C1 segment of cervical spinal cord (tissue), 14 donors: Measurements from ENCODE around the gene SIL1.
"Not testable (repeated sequence)": the region's sequence is repeated elsewhere in the genome, so short reads cannot be mapped to it uniquely, and the experiment has no call there.

Source experiments
- DNase-seq, 14 donors: peaks; one replicate each; lab custom pipeline; 2025; lab: John Stamatoyannopoulos, UW

SIL1 gene

DNA sequence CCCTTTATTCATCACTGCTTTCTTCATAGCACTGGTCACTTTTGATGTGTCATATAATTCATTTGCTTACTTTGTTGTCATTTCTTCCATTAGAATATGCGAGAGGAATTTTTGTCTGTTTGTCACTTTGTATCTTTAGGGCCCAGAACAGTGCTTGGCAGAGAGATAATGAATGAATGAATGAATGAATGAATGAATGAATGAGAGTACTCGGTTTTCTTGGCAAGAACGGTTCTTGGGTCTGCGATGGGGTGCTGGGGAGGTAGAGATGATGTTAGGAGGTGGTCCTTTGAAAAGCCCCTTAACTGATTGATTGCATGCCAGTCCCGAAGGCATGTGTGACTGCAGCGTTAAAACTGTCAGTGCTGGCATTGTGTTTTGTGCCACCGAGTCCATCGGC, 270.6 kb downstream of the SIL1 start:
- DNase-seq: no peak

DNA sequence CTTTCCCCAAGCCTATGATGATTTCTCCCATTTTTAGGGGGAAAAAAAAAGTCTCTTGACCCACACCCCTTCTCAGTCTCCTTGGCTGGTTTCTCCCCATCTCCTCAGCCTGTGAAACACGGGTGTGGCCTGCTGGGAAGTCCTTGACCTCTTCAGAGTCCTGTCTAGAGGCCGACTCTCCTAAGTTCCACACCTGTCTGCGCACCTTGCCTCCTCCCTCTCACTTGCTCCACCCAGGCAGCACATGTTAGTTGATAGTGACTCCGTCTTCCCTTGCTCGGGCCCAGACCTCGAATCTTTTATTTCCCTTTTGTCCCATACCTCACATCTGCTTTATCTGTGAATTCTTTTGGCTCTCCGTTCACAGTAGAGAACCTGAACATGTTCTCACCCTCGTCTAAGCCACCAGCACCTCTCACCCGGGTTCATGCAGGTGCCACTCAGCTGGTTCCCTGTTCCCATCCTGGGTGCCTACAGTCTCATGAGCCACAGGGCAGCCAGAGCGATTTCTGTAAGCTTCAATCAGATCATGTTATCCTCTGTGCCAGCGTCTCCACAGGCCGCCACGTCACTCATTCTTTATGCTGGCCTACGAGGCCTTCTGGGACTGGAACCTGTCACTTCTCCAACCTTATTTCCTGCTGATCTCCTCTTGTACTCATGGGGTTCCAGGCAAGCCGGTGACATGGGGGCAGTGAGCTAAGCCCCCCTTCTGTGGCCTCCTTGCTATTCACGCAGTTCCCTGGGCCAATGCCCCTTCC, 271.3 kb downstream of the SIL1 start:
- DNase-seq: no peak

DNA sequence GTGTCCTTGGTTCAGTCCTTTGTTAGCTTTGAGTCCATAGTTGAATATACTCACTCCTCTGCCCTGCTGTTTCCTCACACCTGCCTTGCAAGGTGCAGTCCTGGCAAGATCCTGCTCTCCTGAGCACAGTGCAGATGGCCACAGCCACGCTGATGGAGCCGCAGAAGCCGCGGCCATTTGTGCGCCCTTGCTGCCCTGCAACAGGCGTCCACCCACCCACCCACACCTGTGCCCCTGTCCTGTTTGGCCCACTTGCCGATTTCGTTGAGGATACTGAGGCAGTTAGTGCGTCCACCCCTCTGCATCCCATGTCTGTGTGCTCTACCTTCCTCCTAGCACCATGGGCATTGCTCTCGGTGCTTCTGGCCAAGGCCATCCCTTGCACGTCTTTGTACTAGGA, 271.9 kb downstream of the SIL1 start:
- no peak for DNase-seq

DNA sequence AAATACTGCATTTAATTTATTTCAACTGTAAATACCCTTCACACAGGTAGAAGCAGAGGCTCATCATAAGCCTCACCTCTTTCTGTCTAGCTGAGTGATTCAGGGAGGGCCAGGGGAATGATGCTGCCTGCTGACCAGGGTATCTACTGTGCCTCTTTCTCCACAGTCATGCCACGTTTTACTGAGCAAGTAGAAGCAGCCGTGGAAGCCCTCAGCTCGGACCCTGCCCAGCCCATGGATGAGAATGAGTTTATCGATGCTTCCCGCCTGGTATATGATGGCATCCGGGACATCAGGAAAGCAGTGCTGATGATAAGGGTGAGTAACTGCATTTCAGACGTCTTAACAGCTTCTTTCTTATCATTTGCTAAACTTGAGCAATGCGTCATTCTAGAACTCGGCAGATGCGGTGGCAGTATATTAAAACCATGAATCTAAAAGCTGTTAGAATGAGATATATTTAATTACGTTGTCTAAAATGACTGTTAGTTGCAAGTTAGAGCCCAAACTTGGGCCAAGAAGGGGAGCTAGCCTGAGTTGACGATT, 273.0 kb downstream of the SIL1 start:
- no peak for DNase-seq

DNA sequence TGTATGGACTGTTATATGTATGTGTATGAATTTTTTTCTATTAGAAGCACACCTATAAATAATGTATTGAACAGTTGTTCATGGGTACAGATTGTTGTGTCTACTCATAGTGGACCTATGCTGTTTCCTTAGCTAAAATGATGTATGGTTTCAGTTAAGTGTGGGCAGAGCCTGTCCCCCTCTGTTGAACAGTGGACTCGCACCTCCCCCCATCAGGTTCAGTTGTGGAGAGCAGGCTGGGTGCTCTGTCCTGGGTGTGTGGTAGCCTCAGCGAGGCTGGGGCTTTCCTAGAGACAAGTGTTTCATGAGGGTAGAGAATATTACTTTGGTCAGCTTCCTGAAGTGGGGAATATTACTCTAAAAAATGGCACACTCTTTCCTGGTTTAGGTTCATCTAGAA, 275.7 kb downstream of the SIL1 start:
- DNase-seq: no peak

DNA sequence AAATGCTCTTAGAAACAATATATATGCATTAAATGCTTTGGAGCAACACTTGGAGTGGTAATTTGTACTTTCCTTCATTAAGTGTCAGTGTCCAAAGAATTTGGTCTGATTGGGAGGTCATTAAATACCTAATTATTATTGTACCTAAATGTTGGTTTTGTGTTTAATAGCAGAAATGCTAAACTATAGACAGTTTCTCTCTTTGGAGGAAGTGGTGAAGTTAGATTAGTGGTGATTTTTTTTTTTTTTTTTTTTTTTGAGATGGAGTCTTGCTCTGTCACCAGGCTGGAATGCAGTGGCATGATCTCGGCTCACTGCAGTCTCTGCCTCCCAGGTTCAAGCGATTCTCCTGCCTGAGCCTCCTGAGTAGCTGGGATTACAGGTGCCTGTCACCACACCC, 276.8 kb downstream of the SIL1 start:
- DNase-seq: not testable (repeated sequence)

DNA sequence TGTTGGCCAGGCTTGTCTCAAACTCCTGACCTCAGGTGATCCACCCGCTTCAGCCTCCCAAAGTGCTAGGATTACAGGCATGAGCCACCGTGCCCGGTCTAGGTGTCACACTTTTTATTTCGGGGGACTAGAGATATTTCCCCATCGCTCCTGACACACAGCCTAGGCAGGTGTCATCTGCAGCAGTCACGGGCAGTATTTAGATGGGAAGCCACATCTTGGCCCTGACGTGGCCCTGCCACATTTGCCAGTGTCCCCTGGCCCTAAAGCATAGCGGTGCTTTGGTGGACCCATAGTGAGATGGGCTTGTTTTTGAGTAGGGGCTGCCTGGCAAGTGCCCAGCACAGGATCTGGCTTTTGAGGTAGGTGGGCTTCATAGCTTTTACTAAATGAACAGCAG, 278.0 kb downstream of the SIL1 start:
- DNase-seq: no peak

DNA sequence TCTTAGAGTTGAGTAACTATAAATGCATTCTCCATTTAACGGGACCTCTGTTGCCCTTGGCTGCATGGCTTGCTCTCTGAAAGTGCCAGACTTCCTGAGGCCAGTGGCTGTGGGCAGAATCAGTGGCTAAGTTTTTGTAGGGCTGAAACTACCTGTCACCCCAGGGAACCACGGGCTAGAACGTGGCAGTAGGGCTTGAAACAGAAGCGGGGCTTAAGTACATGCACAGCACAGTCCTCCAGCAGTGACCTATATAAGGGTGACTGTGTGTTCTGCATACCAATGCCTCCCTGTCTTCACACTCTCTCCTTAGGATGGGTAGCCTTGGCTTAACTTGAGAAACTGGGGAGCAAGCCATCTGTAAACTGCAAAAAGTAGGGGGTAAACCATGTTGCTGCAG, 279.5 kb downstream of the SIL1 start:
- DNase-seq: peak in 1 of 14 donors; percentile 12

DNA sequence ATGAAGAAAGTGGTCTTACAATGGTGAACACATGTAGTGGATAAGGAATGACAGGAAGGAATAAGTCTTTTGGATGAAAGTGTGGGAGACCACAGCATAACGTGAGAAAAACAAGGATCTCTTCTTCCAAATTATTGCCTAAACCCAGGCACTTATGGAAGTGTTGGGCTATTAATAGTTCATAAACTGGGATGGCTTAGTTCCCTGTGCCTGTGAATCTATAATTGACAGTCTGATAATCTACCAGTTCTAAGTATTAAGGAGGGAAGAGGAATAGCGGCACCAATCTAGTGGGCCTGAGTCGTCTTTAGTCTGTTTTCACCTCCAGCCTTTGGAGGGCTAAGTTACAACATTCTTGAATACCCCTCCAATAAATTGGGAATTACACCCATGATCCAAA, 283.8 kb downstream of the SIL1 start:
- DNase-seq: no peak

DNA sequence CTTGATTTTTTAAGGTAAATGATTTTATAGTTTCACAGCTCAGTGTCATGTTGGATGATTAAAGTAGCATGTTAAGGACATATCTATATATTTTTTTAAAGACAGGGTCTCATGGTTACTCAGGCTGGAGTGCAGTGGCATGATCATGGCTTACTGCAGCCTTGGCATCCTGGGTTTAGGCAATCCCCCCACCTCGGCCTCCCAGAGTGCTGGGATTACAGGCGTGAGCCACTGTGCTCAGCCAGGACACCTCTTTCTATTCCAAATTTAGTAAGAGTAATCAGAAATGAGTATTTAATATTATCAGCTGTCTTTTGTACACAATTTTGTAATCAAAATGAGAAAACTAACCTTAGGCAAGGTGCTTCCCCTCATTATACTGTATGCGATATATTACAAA, 284.4 kb downstream of the SIL1 start:
- no peak for DNase-seq

DNA sequence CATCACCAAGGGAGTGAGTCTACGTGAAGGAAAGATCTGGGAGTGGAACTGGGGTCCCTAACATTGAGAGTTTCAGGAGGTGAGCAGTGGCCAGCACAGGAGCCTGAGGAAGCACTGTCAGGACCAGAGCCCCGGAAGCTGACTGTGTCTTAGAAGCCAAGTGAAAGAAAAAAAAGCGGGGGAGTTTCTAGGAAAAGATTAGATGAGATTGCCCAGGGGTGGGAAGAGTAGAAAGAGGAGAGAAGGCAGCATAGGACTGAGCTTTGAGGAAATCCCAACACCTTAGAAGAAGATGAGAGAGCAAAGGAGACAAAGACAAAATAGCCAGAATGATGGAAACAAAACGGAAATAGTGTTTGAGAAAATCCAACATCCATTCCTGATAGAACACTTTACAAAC, 286.1 kb downstream of the SIL1 start:
- DNase-seq: no peak

DNA sequence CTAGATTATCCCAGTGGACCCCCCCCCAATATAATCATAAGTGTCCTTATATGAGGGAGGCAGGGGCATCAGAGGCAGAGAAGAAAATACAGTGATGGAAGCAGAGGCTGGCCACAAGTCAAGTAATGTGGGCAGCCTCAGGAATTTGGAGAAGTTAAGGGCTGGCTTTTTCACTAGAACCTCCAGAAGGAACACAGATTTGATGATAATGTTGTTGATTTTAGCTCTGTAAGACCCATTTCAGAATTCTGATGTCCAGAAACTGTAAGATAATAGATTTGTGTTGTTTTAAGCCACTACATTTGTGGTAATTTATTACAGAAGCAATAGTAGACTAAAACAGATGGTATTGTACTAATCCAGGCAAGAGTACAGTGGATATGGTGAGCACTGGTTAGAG, 286.7 kb downstream of the SIL1 start:
- DNase-seq: no peak

DNA sequence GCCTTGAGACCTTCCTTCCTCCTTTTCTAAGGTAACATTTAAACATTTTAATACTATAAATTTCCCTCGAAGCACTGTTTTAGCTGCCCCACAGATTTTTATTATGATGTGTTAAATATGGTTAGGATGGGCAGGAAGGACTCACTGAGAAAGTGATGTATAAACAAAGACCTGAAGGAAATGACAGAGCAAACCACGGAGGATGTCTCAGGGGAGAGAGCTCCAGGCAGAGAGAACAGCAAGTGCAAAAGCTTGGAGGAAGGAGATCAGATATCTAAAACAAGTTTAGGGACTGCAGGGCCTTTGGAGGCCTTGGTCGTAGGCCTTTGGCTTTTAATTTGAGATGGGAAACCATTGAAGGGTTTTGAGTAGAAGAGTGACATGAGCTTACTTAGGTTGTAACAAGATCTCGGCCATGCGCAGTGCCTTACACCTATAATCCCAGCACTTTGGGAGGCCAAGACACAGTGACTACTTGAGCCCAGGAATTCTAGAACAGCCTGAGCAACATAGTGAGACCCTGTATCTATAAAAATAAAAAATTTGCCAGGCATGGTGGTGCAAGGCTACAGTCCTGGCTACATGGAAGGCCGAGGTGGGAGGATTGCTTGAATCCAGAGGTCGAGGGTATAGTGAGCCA, 287.5 kb downstream of the SIL1 start:
- DNase-seq: no peak

DNA sequence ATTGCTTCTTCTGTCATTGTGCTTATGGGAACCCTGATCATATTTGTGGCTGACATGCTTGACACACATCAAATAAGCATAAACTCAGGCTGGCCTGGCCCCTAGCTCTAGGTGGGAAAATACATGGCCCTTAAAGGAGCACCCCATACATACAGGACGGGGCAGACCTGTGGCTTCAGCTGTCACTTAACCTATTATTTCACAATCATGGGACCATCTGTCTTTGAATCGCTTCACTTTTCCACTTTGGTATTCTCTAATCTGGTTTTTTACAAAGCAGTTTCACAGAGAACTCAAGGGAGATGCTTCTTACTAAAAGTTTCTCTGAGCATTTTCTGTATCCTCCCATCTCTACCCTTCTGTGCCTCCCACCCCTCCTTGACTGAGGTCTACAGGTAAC, 288.4 kb downstream of the SIL1 start:
- no peak for DNase-seq

DNA sequence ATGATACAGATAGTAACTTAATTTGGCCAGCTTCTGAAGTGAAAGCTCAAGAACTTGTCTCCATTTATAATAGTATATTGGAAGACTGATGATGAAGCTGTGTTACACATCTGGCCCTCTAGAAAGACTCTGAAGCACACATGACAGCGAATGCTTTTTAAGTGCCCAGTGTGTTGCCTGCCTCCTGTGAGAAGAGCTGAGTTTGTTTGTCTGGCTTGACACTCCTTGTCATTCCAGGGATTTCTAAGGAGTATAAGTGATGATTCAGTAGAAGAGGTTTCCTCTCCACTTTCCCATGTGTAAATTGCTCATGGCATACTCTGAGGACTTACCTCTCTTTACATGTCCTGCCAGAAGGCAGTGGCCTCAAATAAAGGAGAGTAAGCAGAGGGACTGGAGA, 292.6 kb downstream of the SIL1 start:
- no peak for DNase-seq

DNA sequence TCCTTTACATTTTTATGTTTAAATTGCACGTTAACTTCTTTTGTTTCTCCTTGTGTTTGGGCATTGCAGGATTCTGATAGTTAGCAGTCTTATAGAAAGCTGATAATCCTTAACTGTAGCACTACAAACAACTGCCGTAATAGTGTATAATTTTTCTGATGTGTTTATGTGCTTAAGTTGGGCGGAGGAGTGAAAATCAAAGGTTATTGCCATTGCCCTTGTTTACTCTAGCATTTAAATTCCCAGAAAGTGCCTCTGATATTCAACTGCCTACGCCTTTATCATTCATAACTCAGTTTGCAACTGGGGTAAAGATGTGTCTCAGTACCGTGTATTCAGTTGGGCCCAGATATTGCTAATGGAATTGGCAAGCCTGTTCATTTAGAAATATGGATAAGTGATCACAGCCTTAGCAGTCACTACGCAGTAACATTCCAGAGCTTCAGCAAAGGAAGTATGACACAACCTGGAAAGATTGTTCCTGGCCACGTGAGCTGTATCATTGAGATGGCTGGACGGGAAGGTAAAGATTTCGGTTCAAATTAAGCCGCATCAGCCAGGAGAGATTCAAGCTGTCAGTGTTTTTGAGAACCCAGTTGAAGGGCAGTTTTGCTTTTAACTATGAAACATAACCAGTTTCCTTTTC, 294.9 kb downstream of the SIL1 start:
- DNase-seq: no peak

DNA sequence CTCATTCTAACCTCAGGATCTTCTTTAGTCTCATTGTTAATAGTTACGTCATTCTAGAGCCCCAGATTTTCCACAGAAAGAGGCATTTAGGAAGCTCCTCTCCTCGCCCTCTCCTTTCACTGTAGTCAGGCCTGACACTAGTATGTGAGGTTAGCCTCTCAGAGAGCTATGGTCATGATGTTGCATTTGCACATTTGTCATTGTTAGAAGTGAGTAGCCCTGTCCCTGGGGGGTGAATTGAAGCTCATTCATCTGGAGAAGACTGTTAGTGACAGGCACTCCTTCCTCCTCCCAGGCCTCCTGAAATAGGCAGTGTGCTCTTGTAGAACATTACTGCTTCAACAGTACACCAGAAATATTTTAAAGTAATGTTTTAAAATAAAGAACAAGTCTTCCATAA, 296.5 kb downstream of the SIL1 start:
- DNase-seq: peak in 1 of 14 donors; percentile 34

DNA sequence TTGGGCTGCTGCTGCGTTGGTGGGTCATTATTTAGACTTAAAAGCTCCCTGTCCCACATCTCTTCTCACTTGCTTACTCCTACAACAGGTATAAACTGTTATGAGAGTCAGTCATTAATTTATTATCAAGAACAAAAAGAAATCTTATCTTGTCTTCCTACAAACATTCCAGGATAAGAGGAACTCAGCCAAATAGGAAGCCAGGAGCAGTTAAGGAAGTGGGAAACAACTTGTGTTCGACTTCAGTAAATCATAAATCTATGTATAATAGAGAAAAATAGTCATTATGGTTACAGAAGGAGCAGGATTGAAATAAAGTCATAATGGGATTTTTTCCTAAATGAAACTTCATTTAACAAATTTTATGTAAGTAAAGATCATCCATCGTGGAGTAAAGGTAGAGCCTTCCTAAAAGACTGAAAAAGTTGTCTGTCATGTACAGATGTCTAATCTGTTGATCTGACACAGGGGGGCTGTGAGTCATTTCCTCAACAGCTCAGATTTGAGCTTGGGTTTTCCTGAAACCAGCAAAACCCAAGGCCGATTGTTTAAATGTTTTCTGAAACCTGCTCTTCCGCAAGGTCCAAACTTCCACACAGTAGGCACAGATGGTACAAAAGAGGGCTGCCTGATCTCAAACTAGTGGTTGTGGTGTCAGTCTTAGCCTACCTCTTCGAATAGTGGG, 297.7 kb downstream of the SIL1 start:
- DNase-seq: no peak

DNA sequence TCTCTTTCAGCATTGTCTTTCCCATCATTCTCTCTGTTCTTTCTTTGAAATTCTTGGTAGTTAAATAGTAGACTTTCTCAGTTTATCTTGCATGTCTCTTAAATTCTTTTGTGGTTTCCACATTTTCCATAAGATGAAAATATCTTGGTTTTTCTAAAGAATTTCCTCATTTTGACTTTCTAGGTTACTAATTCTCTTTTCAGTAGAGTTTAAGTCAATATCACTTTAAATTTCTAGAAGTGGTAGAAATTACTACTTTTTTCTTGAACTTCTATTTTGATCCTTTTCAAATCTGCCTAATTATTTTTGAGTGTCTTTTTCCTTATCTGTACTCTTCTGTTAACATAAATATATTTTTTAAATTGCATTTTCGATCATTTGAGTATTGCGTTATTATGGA, 299.4 kb downstream of the SIL1 start:
- DNase-seq: no peak

DNA sequence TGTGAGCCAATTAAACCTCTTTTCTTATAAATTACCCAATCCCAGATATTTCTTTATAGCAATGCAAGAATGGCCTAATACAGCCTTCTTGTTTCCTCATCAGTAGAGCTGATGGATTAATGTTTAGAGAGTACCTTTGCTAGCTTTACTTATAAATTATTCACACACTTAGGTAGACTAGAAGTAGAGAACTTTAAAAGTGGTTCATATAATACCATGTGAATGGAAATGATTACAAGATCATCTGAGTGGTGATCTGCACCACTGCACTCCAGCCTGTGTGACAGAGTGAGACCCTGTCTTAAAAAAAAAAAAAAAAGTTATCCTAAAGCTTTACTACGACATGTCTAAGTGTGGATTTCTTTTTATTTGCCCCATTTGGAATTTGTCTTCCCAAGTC, 299.9 kb downstream of the SIL1 start:
- no peak for DNase-seq
